ENCODE results near the gene SND1. TPM values are rescaled to one million over a fixed set of nuclear protein-coding genes. Genes with fewer than 3 reads are reported as not detected.

Gene SND1
- total RNA-seq, 4 donors from 2014 or later, result 55.5 to 305 (median 80.1) TPM

GRCh38 chr7:128027485-128027980 is 375.5 kb downstream of the SND1 start:
- DNase-seq, result no peak
- H3K36me3 ChIP-seq, result no peaks in the 10 kb centered on the region
- no peak for TF ChIP-seq CTCF (IDR thresholded peaks at IDR 0.05)
- TF ChIP-seq POLR2A (IDR thresholded peaks at IDR 0.05), result no peak
- H3K4me1 ChIP-seq, result peaks cover 0 to 28% (median 11%) of the 10 kb centered on the region in 4 donors
- no peak overlapping the region for H3K4me3 ChIP-seq
- H3K27me3 ChIP-seq, result no peaks in the 10 kb centered on the region
- H3K27ac ChIP-seq, result no peak overlapping the region
- H3K9me3 ChIP-seq, result no peaks in the 10 kb centered on the region

GRCh38 chr7:128029405-128029995 is 377.5 kb downstream of the SND1 start:
- TF ChIP-seq CTCF (IDR thresholded peaks at IDR 0.05) (no peak), POLR2A (IDR thresholded peaks at IDR 0.05) (no peak)
- Histone ChIP-seq H3K36me3 (no peaks in the 10 kb centered on the region), H3K9me3 (no peaks in the 10 kb centered on the region), H3K27ac (no peak overlapping the region), H3K4me1 (peaks cover 0 to 33% (median 12%) of the 10 kb centered on the region in 4 donors), H3K4me3 (no peak overlapping the region), H3K27me3 (no peaks in the 10 kb centered on the region)
- DNase-seq, result no peak

- Histone ChIP-seq H3K36me3 (no peaks in the 10 kb centered on the region), H3K27ac (no peak overlapping the region), H3K4me3 (peak overlapping the region in 2 of 4 donors; percentile 57 to 62), H3K4me1 (peaks cover 0 to 33% (median 12%) of the 10 kb centered on the region in 4 donors), H3K9me3 (no peaks in the 10 kb centered on the region), H3K27me3 (no peaks in the 10 kb centered on the region)
- no peak for DNase-seq
- TF ChIP-seq CTCF (IDR thresholded peaks at IDR 0.05) (no peak), POLR2A (IDR thresholded peaks at IDR 0.05) (no peak)
These were observed 378.3 kb downstream of the SND1 start for GRCh38 chr7:128030263-128030653.

- Histone ChIP-seq H3K36me3 (no peaks in the 10 kb centered on the region), H3K4me1 (peaks cover 0 to 30% (median 12%) of the 10 kb centered on the region in 4 donors), H3K9me3 (no peaks in the 10 kb centered on the region), H3K4me3 (peak within 1 kb of the TSS; percentile 44 to 70 (median 60)), H3K27ac (peak within 1 kb of the TSS in 1 of 4 donors; percentile 42), H3K27me3 (no peaks in the 10 kb centered on the region)
- peak; percentile 18 to 76 (median 59) for DNase-seq
- TF ChIP-seq POLR2A (IDR thresholded peaks at IDR 0.05) (no peak), CTCF (IDR thresholded peaks at IDR 0.05) (peak in 2 of 6 experiments; percentile 19 to 25)
These were observed 378.9 kb downstream of the SND1 start, which contains the start of gene LRRC4 for GRCh38 chr7:128030654-128031611. Gene LRRC4 (minus strand): TSS chr7:128031437. CDS start chr7:128030640, 797 bp downstream.

- Histone ChIP-seq H3K9me3 (no peaks in the 10 kb centered on the region), H3K27ac (peak overlapping the region in 1 of 4 donors; percentile 22), H3K36me3 (no peaks in the 10 kb centered on the region), H3K4me3 (peak overlapping the region; percentile 44 to 64 (median 60)), H3K4me1 (peaks cover 0 to 30% (median 12%) of the 10 kb centered on the region in 4 donors), H3K27me3 (no peaks in the 10 kb centered on the region)
- peak in 4 of 6 experiments; percentile 3 to 28 (median 22) for TF ChIP-seq CTCF (IDR thresholded peaks at IDR 0.05)
- no peak for TF ChIP-seq POLR2A (IDR thresholded peaks at IDR 0.05)
- peak; percentile 22 to 59 (median 56) for DNase-seq
These were observed 380.1 kb downstream of the SND1 start for GRCh38 chr7:128031901-128032604.
